Vagina (tissue), 2 donors: ENCODE measurements around the gene RBBP8.

Source experiments
- POLR2A ChIP-seq, 2 donors: fragments of 450-650 bp; IDR thresholded peaks; one replicate each; pipeline ENCODE4 v1.6.1; 2017; ENCODE audit warnings: antibody characterized with exemption in 2 of 2, mild to moderate bottlenecking in 2 of 2, moderate library complexity in 2 of 2
- TF ChIP-seq, protein P1 (sequence below), 3 experiments: fragments of 450-650 bp in 2 of 3; fragments of 200-600 bp in 1 of 3; sonication (generic) in 1 of 3; IDR thresholded peaks; one replicate each; pipeline ENCODE4 v1.5.1; 2017 to 2019; ENCODE audit warnings: antibody characterized with exemption in 3 of 3, mild to moderate bottlenecking in 2 of 3, moderate library complexity in 2 of 3

DNA sequence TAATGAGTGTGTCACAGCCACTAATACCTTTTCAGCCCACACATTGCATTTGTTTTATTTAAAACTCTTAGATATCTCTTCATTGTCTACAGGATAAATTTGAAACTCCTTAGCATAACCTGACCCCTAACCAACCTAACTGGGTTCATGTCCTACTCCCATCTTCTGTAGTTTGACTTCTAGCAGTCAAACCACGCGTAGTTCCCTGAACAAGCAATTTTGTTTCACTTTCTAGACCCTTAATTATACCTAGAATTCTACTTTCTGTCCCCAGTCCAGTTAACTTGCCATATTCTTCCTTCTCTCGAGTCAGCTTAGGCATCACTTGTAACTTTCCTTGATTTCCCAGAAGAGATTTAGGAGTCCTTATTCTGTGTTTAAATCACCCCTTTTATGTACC is 55.1 kb downstream of the RBBP8 start:
- no peak for TF ChIP-seq POLR2A (IDR thresholded peaks at IDR 0.05)
- TF ChIP-seq, protein P1, sequence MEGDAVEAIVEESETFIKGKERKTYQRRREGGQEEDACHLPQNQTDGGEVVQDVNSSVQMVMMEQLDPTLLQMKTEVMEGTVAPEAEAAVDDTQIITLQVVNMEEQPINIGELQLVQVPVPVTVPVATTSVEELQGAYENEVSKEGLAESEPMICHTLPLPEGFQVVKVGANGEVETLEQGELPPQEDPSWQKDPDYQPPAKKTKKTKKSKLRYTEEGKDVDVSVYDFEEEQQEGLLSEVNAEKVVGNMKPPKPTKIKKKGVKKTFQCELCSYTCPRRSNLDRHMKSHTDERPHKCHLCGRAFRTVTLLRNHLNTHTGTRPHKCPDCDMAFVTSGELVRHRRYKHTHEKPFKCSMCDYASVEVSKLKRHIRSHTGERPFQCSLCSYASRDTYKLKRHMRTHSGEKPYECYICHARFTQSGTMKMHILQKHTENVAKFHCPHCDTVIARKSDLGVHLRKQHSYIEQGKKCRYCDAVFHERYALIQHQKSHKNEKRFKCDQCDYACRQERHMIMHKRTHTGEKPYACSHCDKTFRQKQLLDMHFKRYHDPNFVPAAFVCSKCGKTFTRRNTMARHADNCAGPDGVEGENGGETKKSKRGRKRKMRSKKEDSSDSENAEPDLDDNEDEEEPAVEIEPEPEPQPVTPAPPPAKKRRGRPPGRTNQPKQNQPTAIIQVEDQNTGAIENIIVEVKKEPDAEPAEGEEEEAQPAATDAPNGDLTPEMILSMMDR (IDR thresholded peaks at IDR 0.05), result no peak
